Measurements from ENCODE around the gene AFF3.
"Not testable (repeated sequence)": the region's sequence is repeated elsewhere in the genome, so short reads cannot be mapped to it uniquely, and the experiment has no call there.

Gene AFF3

DNA sequence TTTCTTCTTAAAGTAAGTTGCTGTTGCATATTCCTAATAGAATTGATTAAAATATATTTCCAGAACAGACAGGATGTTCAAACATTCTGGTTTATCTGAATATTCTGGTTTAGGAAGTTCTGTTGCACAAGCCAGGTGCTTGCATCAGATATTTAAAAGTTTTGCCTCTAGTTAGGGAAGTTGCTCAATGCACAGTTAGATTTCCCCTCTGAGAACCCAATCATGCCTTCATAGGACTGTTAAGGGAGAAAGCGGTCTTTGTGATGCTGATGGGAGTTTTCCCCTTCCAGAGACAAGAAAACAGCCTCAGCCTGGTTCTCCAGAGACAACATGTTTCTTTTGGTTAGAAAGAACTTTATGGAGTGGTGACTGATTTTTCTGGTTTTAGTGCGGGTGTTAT lies 587.0 kb downstream of the AFF3 start:
- DNase-seq (ENCODE audit: low read depth in 3 of 3), result no peak

DNA sequence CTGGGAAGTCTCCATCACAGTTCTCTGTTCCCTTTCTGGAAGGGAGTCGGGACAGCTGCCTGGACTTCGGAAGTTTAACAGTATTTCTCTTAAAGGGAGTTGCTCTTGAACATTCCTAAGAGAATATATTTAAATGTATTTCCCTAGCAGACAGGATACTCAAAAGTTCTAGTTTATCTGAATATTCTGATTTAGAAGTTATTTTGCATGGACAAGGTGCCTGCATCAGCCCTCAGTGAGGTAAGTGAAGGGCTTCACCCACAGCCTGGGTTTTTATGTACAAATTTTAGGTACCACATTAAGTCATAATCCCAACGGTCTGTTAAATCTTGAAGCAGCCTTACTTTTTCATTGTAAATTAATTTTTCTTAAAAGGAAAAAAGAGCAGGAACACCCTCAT lies 587.5 kb downstream of the AFF3 start:
- no peak for DNase-seq (ENCODE audit: low read depth in 3 of 3)

DNA sequence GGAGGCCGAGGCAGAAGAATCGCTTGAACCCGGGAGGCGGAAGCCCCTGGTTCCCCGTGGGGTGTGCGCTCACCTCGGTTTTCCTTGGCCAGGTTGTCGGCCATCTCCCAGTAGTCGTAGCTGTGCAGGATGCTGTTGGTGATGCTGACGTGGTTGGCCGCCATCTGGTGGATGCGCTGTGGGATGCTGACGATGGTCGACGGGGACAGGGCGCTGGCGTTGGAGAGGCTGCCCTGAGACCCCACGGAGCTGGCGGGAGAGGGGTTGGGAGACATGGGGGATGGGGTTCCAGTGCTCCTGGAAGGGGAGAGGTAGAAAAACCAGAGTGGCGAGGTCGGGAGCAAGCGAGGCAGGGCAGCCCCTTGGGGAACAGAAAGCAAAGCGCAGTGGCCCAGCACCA lies 588.2 kb downstream of the AFF3 start:
- DNase-seq (ENCODE audit: low read depth in 3 of 3), result no peak

DNA sequence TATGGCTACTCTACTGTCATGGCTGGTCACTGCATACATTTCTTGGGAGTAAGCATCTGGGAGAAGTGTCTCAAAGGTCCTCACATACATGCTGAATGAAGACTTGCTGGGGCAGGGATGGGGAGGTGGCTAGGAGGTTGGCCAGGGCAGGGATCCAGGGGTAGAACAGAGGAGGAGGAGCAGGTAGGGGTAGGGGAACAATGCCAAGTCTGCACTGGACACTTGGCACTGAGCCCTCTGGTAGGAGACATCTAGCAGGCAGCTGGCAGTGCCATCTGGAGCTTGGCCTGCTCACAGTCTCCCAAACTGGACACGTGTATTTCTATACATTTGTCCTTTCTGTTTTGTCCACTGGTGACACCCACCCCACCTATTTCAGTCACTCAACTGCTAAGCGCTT lies 589.9 kb downstream of the AFF3 start:
- DNase-seq (ENCODE audit: low read depth in 3 of 3), result no peak

DNA sequence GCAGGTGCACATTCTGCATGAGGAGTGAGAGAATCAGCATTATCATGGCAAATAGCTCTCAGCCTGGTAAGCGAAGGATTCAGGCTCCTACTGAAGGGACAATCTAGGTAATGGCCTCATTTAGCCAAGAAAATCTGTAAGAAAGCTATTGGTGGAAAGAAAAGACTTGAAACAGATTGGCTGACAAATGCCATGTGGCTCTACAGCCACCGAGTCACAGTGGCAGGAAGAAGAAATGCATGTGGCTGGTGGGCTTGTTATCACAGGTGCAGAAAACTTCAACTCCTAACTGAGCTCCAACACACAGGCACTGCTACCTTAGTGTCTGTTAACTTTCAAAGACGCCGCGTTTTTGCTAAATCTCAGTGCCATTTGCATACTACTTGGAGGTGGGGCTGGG lies 592.0 kb downstream of the AFF3 start:
- no peak for DNase-seq (ENCODE audit: low read depth in 3 of 3)

DNA sequence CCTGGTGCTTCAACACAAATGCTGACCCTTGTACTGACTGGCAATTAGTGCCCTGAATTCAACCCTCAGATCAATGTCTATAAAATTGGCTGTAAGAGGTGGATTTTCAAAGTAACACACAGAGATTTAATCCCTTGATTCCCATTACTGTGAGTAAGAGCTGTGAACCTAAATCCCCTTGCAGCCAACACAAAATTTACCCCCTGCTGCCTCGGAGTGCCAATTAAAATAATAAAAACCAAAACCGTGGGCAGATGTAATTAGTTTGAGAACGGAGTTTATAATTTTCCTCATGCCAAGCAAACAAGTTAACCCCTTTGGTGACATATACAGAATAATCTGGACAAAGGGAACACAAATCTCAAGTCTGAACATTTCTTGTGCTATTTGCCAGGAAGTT lies 596.8 kb downstream of the AFF3 start:
- DNase-seq (ENCODE audit: low read depth in 3 of 3), result no peak

GRCh38 chr2:99545066-99545465 lies 597.3 kb downstream of the AFF3 start:
- no peak for DNase-seq (ENCODE audit: low read depth in 3 of 3)

GRCh38 chr2:99544608-99545007 lies 597.8 kb downstream of the AFF3 start:
- DNase-seq (ENCODE audit: low read depth in 3 of 3), result no peak

GRCh38 chr2:99543247-99543646 lies 599.1 kb downstream of the AFF3 start:
- DNase-seq (ENCODE audit: low read depth in 3 of 3), result no peak

- no peak for DNase-seq (ENCODE audit: low read depth in 3 of 3)
These were observed 604.4 kb downstream of the AFF3 start for GRCh38 chr2:99537910-99538485.

DNA sequence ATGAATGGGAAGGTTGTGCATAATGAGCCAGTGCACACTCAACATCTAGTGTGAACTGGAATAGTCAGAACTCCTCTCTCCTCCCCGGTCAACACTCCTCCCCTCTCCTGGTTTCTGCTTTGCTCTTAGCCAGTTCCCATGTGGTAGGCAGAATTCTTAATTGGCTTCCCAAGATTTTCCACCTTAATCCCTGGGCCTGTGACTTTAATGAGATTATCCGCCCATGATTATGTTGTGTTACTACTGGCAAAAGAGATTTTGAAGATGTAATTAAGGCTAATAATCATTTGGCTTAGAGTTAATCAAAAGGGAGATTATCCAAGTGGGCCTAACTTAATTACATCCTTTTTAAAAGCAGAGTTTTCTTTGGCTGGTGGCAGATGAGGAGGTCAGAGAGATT lies 618.3 kb downstream of the AFF3 start:
- no peak for DNase-seq (ENCODE audit: low read depth in 3 of 3)

DNA sequence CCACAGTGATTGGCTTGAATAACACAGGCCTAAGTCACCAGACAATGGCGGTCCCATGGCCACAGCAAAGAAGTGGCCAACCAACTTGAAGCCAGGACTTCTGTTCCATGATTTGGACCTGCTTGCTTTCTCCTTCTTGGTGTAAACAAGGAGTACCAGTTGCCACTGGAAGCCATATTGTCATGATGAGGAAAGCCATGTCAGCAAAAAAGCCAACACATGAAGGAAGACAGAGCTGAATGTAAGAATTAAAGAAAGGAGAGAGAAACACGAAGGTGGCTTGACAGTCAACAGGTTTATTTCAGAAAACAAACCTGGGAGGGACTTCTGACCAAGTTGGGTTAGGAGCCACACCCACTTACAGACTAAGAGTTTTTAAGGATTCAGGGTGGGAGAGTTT lies 620.2 kb downstream of the AFF3 start:
- DNase-seq (ENCODE audit: low read depth in 3 of 3), result no peak

DNA sequence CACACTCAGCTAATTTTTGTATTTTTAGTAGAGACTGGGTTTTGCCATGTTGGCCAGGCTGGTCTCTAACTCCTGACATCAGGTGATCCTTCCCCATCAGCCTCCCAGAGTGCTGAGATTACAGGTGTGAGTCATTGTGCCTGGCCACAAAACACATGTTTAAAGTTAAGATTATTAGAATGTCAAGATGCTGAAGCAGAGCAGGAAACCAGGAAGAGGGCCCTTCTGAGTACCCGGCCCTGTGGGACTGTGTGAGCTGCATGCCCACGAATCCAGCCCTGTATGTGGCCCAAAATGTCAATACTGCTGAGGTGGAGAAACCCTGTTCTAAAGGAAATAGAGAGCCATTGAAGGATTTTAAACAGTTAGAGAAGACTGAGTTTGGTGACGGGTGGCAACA lies 621.6 kb downstream of the AFF3 start:
- DNase-seq (ENCODE audit: low read depth in 3 of 3), result no peak

- DNase-seq (ENCODE audit: low read depth in 3 of 3), result no peak
These were observed 622.2 kb downstream of the AFF3 start for GRCh38 chr2:99520195-99520594.

- no peak for DNase-seq (ENCODE audit: low read depth in 3 of 3)
These were observed 628.0 kb downstream of the AFF3 start for GRCh38 chr2:99514357-99514756.

DNA sequence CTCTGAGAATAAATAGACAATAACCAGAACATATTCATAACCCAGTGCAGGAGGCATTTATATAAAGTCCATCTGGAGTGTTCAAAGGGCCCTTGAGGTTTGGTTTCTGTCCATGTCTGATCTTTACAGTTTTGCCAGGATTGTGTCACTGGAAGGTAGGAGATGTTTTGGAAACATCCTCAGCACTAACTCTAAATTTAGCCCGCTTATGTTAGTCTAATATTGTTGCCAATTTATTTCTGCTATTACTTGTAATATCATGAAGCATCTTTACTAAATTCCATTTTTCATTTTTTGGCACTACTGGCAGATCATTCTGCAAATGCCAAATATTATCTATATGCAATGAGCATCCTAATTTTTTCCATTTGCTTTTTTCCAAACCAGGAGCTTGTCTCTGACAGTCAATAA lies 630.2 kb downstream of the AFF3 start:
- no peak for DNase-seq (ENCODE audit: low read depth in 3 of 3)

DNA sequence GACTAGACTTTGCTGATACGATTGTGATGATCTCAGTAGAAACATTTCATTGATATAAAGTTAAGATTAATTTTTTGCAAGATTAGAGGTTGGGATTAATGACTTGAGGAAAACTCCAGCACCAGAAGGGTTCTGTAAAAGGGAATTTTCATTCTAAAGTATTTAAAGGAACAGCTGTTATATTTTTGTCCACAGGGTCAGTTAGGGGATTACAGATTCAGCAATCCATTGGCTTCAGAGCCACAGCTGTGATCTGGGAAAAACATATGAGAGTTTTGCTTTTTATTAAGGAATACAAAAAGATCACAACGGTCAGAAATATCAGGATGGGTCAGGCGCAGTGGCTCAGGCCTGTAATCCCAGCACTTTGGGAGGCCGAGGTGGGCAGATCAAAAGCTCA lies 633.0 kb downstream of the AFF3 start:
- DNase-seq (ENCODE audit: low read depth in 3 of 3), result no peak

GRCh38 chr2:99507937-99508818 lies 634.2 kb downstream of the AFF3 start:
- no peak for DNase-seq (ENCODE audit: low read depth in 3 of 3)

DNA sequence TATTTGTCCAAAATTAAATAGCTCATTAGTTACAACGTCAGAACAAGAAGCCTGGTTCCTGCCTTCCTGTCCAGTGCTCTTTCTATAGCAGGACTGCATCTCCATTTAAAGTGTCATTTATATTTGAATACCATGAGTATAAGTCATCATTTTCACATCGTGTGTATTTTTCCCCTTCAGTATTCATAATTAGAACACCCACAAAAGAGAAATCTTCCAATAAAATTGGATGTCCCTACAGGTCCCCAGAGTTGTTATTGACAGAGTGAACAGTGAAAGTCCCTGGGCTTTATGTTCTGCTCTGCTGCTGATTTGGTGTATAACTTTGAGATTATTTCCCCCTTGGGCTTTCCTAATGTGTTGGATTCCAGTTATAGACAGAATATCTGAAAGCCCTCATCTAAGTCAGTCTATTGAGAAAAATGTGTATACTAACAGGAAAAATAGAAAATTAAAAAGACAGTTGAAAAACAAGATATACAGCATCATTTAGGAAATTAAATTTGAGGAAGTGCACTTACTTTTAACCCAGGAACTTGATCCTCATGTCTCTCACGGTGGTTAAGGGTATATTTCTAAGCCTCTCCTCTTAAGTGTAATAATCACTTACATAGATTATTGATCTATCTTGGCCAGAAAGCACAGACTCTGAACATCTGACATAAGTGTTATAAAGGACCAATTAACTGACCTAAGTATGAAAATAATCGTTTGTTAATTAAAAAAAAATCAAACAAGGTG lies 637.4 kb downstream of the AFF3 start:
- DNase-seq (ENCODE audit: low read depth in 3 of 3), result no peak

DNA sequence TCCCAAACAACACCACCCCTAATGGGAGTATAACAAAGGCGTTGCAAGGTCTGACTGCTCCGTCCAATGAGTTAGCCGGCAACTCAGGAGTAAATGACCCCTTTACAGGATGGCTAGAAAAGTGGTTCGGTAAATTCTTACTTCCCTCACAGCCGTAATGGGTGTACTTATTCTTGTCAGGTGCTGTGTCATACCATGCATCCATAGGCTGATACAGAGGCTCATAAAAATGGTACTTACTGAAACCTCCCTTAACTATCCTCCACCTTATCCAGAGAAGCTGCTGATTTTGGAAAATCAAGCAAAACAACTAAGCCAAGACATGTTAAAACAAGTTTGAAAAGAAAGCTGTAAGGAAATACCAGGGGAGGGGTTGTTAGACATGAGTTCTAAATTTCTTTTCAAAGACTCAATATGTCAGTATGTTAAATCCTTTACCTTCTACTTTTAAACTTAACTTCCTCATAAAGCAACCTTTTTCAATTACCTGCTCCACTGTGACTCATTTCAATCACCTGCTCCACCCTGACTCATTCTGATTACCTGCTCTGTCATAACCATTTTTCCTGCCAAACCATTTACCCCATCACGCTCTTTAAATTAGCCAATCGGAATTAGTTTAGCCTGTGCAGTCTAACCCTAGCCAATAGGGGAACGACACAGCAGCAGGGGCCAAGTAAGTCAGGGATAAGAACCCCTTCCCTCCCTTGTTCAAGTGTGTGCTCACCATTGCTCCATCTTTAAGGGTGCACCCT lies 638.6 kb downstream of the AFF3 start:
- not testable (repeated sequence) for DNase-seq (ENCODE audit: low read depth in 3 of 3)

GRCh38 chr2:99496021-99496420 lies 646.4 kb downstream of the AFF3 start:
- no peak for DNase-seq (ENCODE audit: low read depth in 3 of 3)

All from stimulated activated CD4-positive, alpha-beta T cell treated with anti-CD3 and anti-CD28 coated beads, TNF-alpha, amount 100 ng/mL, for 24 hours (primary cell).